IMR-90 (cell line): ENCODE results near the gene CMSS1. TPM values are rescaled to one million over a fixed set of nuclear protein-coding genes. Genes with fewer than 3 reads are reported as not detected.

Experiments used
- ATAC-seq: fragments of 200-7000 bp; cut with Tn5 transposase; 2 replicates; pipeline ENCODE4 v1.9.1; 2020; ENCODE audit warnings: low read depth, mild to moderate bottlenecking, moderate library complexity
- BruUV-seq: library from RNA; stranded (reverse); fragments of 400-500 nt; replicated peaks from 2 replicates; lab custom pipeline; 2021; lab: Mats Ljungman, UMichigan
- CTCF ChIA-PET: fragments of 300-600 bp; formaldehyde crosslinking; extraction: SDS; loops from one replicate; lab custom pipeline; 2021; ENCODE audit warnings: antibody characterized with exemption; lab: Yijun Ruan, JAX
- POLR2A ChIA-PET: fragments of 300-600 bp; sonication (Branson Sonifier 250); formaldehyde crosslinking; loops from one replicate; lab custom pipeline; 2022; ENCODE audit warnings: antibody characterized with exemption; ENCODE audit not compliant: unreplicated experiment; lab: Charles Lee
- DNase-seq: peaks from one replicate; pipeline ENCODE4 v3.0.0; 2013
- H2AFZ ChIP-seq: replicated peaks from 2 replicates; pipeline ENCODE3; 2013; ENCODE audit warnings: low read length, mild to moderate bottlenecking; ENCODE audit not compliant: poor library complexity
- H2AK5ac ChIP-seq: 2 replicates; pipeline ENCODE4 v1.6.1; 2013; ENCODE audit warnings: low read depth, low read length, inconsistent platforms
- H2AK9ac ChIP-seq: replicated peaks from 2 replicates; pipeline ENCODE3; 2013; ENCODE audit warnings: mild to moderate bottlenecking, low read depth, low read length, moderate library complexity; ENCODE audit not compliant: poor library complexity
- H2BK120ac ChIP-seq: 2 replicates; pipeline ENCODE4 v1.6.1; 2013; ENCODE audit warnings: low read depth, low read length, inconsistent platforms
- H2BK15ac ChIP-seq: 3 replicates; pipeline ENCODE4 v1.6.1; 2013; ENCODE audit warnings: low read depth, low read length, inconsistent platforms
- H2BK20ac ChIP-seq: 2 replicates; pipeline ENCODE4 v1.6.1; 2013; ENCODE audit warnings: low read depth, mild to moderate bottlenecking, inconsistent platforms, low read length, moderate library complexity
- H2BK5ac ChIP-seq: 2 replicates; pipeline ENCODE4 v1.6.1; 2013; ENCODE audit warnings: mild to moderate bottlenecking, low read depth, low read length, inconsistent platforms; ENCODE audit not compliant: poor library complexity, severe bottlenecking
- H3K14ac ChIP-seq: replicated peaks from 2 replicates; pipeline ENCODE4 v1.6.1; 2013; ENCODE audit warnings: low read depth, low read length, inconsistent platforms
- H3K18ac ChIP-seq: 2 replicates; pipeline ENCODE4 v1.6.1; 2013; ENCODE audit warnings: low read depth, low read length, control low read depth
- H3K23ac ChIP-seq: 2 replicates; pipeline ENCODE4 v1.6.1; 2013; ENCODE audit warnings: low read depth, low read length, inconsistent platforms
- H3K27ac ChIP-seq: 2 replicates; pipeline ENCODE4 v1.5.1; 2013; ENCODE audit warnings: mild to moderate bottlenecking, control low read depth, low read length; ENCODE audit not compliant: insufficient read depth
- H3K27me3 ChIP-seq: 2 replicates; pipeline ENCODE4 v1.6.1; 2013; ENCODE audit warnings: low read length; ENCODE audit not compliant: control insufficient read depth, insufficient read depth
- H3K36me3 ChIP-seq: 2 replicates; pipeline ENCODE4 v1.6.1; 2013; ENCODE audit warnings: low read length, mixed read lengths; ENCODE audit not compliant: control insufficient read depth, insufficient read depth
- H3K4ac ChIP-seq: 2 replicates; pipeline ENCODE4 v1.6.1; 2013; ENCODE audit warnings: low read depth, low read length, inconsistent platforms
- H3K4me1 ChIP-seq: 2 replicates; pipeline ENCODE4 v1.6.1; 2013; ENCODE audit warnings: low read length, mixed read lengths; ENCODE audit not compliant: control insufficient read depth, insufficient read depth
- H3K4me2 ChIP-seq: 2 replicates; pipeline ENCODE4 v1.6.1; 2013; ENCODE audit warnings: low read depth, mild to moderate bottlenecking, control low read depth, low read length, moderate library complexity
- H3K4me3 ChIP-seq: 2 replicates; pipeline ENCODE4 v1.5.1; 2013; ENCODE audit warnings: low read depth, mild to moderate bottlenecking, control low read depth, low read length, moderate library complexity; ENCODE audit not compliant: insufficient read depth
- H3K56ac ChIP-seq: 2 replicates; pipeline ENCODE4 v1.6.1; 2013; ENCODE audit warnings: low read length, inconsistent platforms; ENCODE audit not compliant: insufficient read depth; ENCODE audit errors: extremely low read depth
- H3K79me1 ChIP-seq, 2 experiments: 2 replicates each; pipeline ENCODE4 v1.6.1; 2013; ENCODE audit warnings: low read length in 2 of 2, inconsistent platforms in 1 of 2, low read depth in 1 of 2
- H3K9ac ChIP-seq: 2 replicates; pipeline ENCODE4 v1.6.1; 2013; ENCODE audit warnings: low read depth, low read length, control low read depth
- H3K9me1 ChIP-seq: 2 replicates; pipeline ENCODE4 v1.6.1; 2013; ENCODE audit warnings: low read length, inconsistent platforms; ENCODE audit not compliant: insufficient read depth
- H3K9me3 ChIP-seq: 2 replicates; pipeline ENCODE4 v1.6.1; 2013; ENCODE audit warnings: low read length; ENCODE audit not compliant: control insufficient read depth, insufficient read depth
- H4K20me1 ChIP-seq: 2 replicates; pipeline ENCODE4 v1.6.1; 2013; ENCODE audit warnings: low read length, inconsistent platforms; ENCODE audit not compliant: insufficient read depth
- H4K5ac ChIP-seq: 2 replicates; pipeline ENCODE4 v1.6.1; 2013; ENCODE audit warnings: mild to moderate bottlenecking, low read depth, low read length, control low read depth
- H4K8ac ChIP-seq, 2 experiments: 2 replicates each; pipeline ENCODE4 v1.6.1; 2013; ENCODE audit warnings: low read depth in 2 of 2, low read length in 2 of 2, control low read depth in 1 of 2, inconsistent platforms in 1 of 2
- H4K91ac ChIP-seq: 2 replicates; pipeline ENCODE4 v1.6.1; 2013; ENCODE audit warnings: low read depth, low read length, inconsistent platforms; ENCODE audit not compliant: insufficient read depth
- CTCF ChIP-seq: conservative IDR thresholded peaks from 2 replicates; pipeline ENCODE4 v1.5.1; 2012; ENCODE audit warnings: mild to moderate bottlenecking, low read depth, low read length, improper control_type of control experiment
- WGBS, 2 experiments: methylation state at CpG; one replicate each; pipeline versions ENCODE4 v1.1.5 to v1.1.7; 2013; ENCODE audit warnings: missing lambda C conversion rate in 2 of 2; ENCODE audit not compliant: insufficient read length in 1 of 2; ENCODE audit errors: extremely low coverage in 2 of 2; 5-methylcytosine and 5-hydroxymethylcytosine counted together
- dilution Hi-C: fragments of 300-500 bp; cut with HindIII; formaldehyde crosslinking; loops from one replicate; pipeline ENCODE4 v1.14.3; 2018; ENCODE audit warnings: low sequenced_read_pairs; ENCODE audit not compliant: unreplicated experiment
- in situ Hi-C: fragments of 300-500 bp; cut with MboI; formaldehyde crosslinking; loops from 3 replicates; pipeline ENCODE4 v1.14.3; 2019; ENCODE audit warnings: low sequenced_read_pairs, inconsistent platforms, mixed read lengths
- intact Hi-C: fragments of 100-400 bp; cut with micrococcal nuclease; formaldehyde crosslinking; loops from 2 replicates; pipeline ENCODE4 v1.10.0; 2022
- polyA plus RNA-seq, 3 experiments: library from polyadenylated mRNA; depleted of rRNA; stranded (reverse); fragments of >200 nt; gene quantifications; 2 replicates each; pipeline ENCODE4 v1.2.3, GENCODE V29; 2012; ENCODE audit warnings: low replicate concordance in 1 of 3
- total RNA-seq: library from RNA; depleted of rRNA; stranded (reverse); fragments of >200 nt; gene quantifications from 2 replicates; pipeline ENCODE4 v1.2.3, GENCODE V29; 2012

CMSS1 gene
- total and polyA plus RNA-seq, 2 of the 4 experiments (the other 2 are of a cell fraction) = 12.5 to 13.6 TPM

- no peak overlapping the region for H3K14ac ChIP-seq
- no peak overlapping the region for H3K4ac ChIP-seq
- no peaks in the 10 kb centered on the region for H4K20me1 ChIP-seq
- no peaks in the 10 kb centered on the region for H3K9me3 ChIP-seq
- WGBS, 2 experiments = no CpG with 5 or more reads among the region's 5 CpGs
- POLR2A ChIA-PET = no interaction called here
- no peak overlapping the region for H3K27ac ChIP-seq
- no peak overlapping the region for H3K4me2 ChIP-seq
- ATAC-seq = no peak
- H4K5ac ChIP-seq = no peak overlapping the region
- H2BK120ac ChIP-seq = no peak overlapping the region
- CTCF ChIA-PET = no interaction called here
- dilution Hi-C loops (no loop called here), in situ Hi-C loops (no loop called here), intact Hi-C loops (no loop called here)
- no peak overlapping the region for H3K56ac ChIP-seq
- no peaks in the 10 kb centered on the region for H3K27me3 ChIP-seq
- H3K4me1 ChIP-seq = peaks cover 4% of the 10 kb centered on the region; the same call in 1 of the 2 replicates
- no TSS peak for BruUV-seq
- H3K4me3 ChIP-seq = no peak overlapping the region
- no peak overlapping the region for H2BK20ac ChIP-seq
- H3K9ac ChIP-seq = no peak overlapping the region
- no peak overlapping the region for H4K91ac ChIP-seq
- H3K23ac ChIP-seq = no peak overlapping the region
- no peak overlapping the region for H2AFZ ChIP-seq
- no peak overlapping the region for H2AK5ac ChIP-seq
- no peak for DNase-seq
- H2AK9ac ChIP-seq = no peak overlapping the region
- no peak overlapping the region for H4K8ac ChIP-seq
- H3K36me3 ChIP-seq = no peaks in the 10 kb centered on the region
- H3K9me1 ChIP-seq = peaks cover 3% of the 10 kb centered on the region; the same call in 1 of the 2 replicates
- H3K18ac ChIP-seq = no peak overlapping the region
- H3K79me1 ChIP-seq = no peaks in the 10 kb centered on the region
- H2BK15ac ChIP-seq = no peak overlapping the region
- H2BK5ac ChIP-seq = no peak overlapping the region
- TF ChIP-seq CTCF = no peak
Observed at GRCh38 chr3:100128565-100128964, 310.9 kb downstream of the CMSS1 start.
